ENCODE measurements around the gene HSPA2.

HSPA2 gene

DNA sequence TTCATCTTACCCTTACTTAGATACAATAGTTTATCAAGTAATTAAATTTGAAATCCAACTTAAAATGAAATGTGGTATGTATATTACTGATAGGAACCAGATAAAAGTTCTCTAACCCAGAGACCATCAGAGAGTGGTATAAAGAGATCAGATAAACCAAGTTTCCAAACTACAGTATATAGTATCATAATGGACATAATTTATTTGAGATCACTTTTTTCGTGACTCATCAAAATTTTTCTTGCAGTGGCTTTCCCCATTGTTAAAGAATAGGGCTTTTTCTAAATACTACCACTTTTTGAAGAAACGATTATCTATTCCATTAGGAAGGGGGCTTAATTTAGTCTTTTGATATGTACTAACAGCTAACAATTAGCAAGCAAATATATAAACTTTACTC, 15.2 kb upstream of the HSPA2 start:
- no peak for DNase-seq (ENCODE audit: low read depth)
- TF ChIP-seq, protein P1, sequence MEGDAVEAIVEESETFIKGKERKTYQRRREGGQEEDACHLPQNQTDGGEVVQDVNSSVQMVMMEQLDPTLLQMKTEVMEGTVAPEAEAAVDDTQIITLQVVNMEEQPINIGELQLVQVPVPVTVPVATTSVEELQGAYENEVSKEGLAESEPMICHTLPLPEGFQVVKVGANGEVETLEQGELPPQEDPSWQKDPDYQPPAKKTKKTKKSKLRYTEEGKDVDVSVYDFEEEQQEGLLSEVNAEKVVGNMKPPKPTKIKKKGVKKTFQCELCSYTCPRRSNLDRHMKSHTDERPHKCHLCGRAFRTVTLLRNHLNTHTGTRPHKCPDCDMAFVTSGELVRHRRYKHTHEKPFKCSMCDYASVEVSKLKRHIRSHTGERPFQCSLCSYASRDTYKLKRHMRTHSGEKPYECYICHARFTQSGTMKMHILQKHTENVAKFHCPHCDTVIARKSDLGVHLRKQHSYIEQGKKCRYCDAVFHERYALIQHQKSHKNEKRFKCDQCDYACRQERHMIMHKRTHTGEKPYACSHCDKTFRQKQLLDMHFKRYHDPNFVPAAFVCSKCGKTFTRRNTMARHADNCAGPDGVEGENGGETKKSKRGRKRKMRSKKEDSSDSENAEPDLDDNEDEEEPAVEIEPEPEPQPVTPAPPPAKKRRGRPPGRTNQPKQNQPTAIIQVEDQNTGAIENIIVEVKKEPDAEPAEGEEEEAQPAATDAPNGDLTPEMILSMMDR (conservative IDR thresholded peaks at IDR 0.05; ENCODE audit: control insufficient read depth, insufficient read depth, low read depth, low read length), result no peak
- no peak overlapping the region for H3K4me3 ChIP-seq (ENCODE audit: control insufficient read depth, low read depth, low read length)

DNA sequence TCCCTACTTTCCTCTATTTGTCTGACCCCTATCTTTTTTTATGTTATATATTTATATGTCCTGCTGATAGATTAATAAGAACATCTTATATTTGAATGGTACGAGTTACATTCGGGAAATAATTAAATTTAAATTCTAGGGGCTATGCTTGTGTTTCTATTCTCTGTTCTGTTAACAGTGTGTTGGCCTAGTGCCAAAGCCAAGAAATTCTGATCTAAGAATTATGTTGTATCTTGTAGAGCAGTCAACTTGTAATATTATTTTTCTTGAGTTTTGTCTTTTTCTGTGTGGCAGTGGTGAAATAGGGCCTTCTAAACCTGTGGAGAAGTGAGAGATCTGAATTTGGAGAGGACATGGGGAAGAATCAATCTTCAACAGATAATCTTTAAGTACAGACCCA, 9.0 kb upstream of the HSPA2 start:
- TF ChIP-seq, protein P1 (conservative IDR thresholded peaks at IDR 0.05; ENCODE audit: control insufficient read depth, insufficient read depth, low read depth, low read length), result no peak
- H3K4me3 ChIP-seq (ENCODE audit: control insufficient read depth, low read depth, low read length), result no peak overlapping the region
- no peak for DNase-seq (ENCODE audit: low read depth)

DNA sequence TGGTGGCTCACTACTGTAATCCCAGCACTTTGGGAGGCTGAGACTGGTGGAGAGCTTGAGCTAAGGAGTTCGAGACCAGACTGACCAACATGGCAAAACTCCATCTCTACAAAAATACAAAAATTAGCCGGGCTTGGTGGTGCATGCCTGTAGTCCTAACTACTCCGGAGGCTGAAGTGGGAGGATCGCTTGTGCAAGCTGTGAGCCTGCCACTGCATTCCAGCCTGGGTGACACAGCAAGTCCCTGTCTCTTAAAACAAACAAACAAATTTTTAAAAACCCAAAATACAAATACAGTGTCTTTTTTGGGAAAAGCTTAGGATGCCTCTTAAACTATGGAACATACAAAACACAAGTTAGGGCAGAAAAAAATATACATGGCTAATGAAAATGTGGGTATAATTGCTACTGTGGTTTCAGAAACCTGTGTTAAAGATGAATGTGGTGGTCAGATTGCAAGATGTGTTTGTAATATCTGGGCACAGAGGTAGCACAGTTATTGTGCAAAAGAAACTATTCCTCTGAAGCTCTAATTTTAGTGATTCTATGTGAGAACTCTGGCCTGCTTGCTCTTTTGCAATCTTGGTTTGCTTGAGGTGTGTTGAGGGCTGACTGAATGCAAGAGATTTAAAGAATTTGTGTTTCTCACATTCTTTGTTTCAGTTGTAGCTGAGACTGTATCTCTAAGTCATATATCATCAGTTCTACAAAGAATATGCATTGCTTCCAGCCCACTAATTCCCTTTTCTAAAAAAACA, 3.9 kb upstream of the HSPA2 start:
- TF ChIP-seq, protein P1 (conservative IDR thresholded peaks at IDR 0.05; ENCODE audit: control insufficient read depth, insufficient read depth, low read depth, low read length), result no peak
- peak; percentile 21 for DNase-seq (ENCODE audit: low read depth)
- H3K4me3 ChIP-seq (ENCODE audit: control insufficient read depth, low read depth, low read length), result no peak overlapping the region

DNA sequence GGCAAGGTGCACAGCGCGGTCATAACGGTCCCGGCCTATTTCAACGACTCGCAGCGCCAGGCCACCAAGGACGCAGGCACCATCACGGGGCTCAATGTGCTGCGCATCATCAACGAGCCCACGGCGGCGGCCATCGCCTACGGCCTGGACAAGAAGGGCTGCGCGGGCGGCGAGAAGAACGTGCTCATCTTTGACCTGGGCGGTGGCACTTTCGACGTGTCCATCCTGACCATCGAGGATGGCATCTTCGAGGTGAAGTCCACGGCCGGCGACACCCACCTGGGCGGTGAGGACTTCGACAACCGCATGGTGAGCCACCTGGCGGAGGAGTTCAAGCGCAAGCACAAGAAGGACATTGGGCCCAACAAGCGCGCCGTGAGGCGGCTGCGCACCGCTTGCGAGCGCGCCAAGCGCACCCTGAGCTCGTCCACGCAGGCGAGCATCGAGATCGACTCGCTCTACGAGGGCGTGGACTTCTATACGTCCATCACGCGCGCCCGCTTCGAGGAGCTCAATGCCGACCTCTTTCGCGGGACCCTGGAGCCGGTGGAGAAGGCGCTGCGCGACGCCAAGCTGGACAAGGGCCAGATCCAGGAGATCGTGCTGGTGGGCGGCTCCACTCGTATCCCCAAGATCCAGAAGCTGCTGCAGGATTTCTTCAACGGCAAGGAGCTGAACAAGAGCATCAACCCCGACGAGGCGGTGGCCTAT, 875 bp downstream of the HSPA2 start:
- TF ChIP-seq, protein P1 (conservative IDR thresholded peaks at IDR 0.05; ENCODE audit: control insufficient read depth, insufficient read depth, low read depth, low read length), result no peak
- H3K4me3 ChIP-seq (ENCODE audit: control insufficient read depth, low read depth, low read length), result no peak overlapping the region
- DNase-seq (ENCODE audit: low read depth), result no peak

DNA sequence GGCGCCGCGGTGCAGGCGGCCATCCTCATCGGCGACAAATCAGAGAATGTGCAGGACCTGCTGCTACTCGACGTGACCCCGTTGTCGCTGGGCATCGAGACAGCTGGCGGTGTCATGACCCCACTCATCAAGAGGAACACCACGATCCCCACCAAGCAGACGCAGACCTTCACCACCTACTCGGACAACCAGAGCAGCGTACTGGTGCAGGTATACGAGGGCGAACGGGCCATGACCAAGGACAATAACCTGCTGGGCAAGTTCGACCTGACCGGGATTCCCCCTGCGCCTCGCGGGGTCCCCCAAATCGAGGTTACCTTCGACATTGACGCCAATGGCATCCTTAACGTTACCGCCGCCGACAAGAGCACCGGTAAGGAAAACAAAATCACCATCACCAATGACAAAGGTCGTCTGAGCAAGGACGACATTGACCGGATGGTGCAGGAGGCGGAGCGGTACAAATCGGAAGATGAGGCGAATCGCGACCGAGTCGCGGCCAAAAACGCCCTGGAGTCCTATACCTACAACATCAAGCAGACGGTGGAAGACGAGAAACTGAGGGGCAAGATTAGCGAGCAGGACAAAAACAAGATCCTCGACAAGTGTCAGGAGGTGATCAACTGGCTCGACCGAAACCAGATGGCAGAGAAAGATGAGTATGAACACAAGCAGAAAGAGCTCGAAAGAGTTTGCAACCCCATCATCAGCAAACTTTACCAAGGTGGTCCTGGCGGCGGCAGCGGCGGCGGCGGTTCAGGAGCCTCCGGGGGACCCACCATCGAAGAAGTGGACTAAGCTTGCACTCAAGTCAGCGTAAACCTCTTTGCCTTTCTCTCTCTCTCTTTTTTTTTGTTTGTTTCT, 1.7 kb downstream of the HSPA2 start:
- no peak for DNase-seq (ENCODE audit: low read depth)
- no peak overlapping the region for H3K4me3 ChIP-seq (ENCODE audit: control insufficient read depth, low read depth, low read length)
- TF ChIP-seq, protein P1 (conservative IDR thresholded peaks at IDR 0.05; ENCODE audit: control insufficient read depth, insufficient read depth, low read depth, low read length), result no peak

DNA sequence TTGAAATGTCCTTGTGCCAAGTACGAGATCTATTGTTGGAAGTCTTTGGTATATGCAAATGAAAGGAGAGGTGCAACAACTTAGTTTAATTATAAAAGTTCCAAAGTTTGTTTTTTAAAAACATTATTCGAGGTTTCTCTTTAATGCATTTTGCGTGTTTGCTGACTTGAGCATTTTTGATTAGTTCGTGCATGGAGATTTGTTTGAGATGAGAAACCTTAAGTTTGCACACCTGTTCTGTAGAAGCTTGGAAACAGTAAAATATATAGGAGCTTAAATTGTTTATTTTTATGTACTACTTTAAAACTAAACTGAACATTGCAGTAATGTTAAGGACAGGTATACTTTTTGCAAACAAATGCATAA, 2.3 kb downstream of the HSPA2 start:
- TF ChIP-seq, protein P1 (conservative IDR thresholded peaks at IDR 0.05; ENCODE audit: control insufficient read depth, insufficient read depth, low read depth, low read length), result no peak
- no peak overlapping the region for H3K4me3 ChIP-seq (ENCODE audit: control insufficient read depth, low read depth, low read length)
- DNase-seq (ENCODE audit: low read depth), result no peak
